Measurements from ENCODE around the gene CFAP99.

DNA sequence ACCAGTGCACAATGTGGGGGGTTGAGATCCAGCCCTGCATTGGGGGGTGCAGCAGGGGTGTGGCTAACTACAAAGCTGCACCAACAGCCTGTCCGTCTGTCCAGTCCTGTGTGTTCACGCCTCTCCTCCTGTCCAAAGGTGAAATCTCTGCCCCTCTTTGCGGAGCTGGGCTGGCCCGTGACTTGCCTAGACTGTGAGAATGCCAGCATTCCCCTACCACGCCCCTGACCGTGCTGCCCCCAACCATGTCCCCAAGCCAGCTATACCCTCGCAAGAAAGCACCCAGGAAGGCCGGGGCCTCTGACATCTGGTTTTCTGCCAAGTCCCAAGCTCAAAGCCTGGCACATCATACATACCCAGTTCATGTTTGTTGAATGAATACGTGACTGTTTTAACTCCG lies 19.5 kb upstream of the CFAP99 start:
- TF ChIP-seq, protein P1, sequence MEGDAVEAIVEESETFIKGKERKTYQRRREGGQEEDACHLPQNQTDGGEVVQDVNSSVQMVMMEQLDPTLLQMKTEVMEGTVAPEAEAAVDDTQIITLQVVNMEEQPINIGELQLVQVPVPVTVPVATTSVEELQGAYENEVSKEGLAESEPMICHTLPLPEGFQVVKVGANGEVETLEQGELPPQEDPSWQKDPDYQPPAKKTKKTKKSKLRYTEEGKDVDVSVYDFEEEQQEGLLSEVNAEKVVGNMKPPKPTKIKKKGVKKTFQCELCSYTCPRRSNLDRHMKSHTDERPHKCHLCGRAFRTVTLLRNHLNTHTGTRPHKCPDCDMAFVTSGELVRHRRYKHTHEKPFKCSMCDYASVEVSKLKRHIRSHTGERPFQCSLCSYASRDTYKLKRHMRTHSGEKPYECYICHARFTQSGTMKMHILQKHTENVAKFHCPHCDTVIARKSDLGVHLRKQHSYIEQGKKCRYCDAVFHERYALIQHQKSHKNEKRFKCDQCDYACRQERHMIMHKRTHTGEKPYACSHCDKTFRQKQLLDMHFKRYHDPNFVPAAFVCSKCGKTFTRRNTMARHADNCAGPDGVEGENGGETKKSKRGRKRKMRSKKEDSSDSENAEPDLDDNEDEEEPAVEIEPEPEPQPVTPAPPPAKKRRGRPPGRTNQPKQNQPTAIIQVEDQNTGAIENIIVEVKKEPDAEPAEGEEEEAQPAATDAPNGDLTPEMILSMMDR (IDR thresholded peaks at IDR 0.05 in 4 of 5, conservative IDR thresholded peaks at IDR 0.05 in 1 of 5) = no peak
- TF ChIP-seq POLR2A (IDR thresholded peaks at IDR 0.05) = no peak
